GM18526 (cell line): ENCODE results near the gene PSMB9.

Experiments used
- POLR2A ChIP-seq: IDR thresholded peaks from 3 replicates; pipeline ENCODE4 v1.6.1; 2011; ENCODE audit not compliant: insufficient read length; ENCODE audit errors: extremely low read depth

PSMB9 gene

GRCh38 chr6:32853541-32854375 is at the start of gene PSMB9, which contains the start of gene TAP1:
TSS of gene PSMB9 (plus strand) at chr6:32854192. CDS start at chr6:32854230, 38 bp downstream.
TSS of gene TAP1 (minus strand) at chr6:32853704. CDS start at chr6:32853636, 68 bp downstream.
- TF ChIP-seq POLR2A: peak; percentile 95

DNA sequence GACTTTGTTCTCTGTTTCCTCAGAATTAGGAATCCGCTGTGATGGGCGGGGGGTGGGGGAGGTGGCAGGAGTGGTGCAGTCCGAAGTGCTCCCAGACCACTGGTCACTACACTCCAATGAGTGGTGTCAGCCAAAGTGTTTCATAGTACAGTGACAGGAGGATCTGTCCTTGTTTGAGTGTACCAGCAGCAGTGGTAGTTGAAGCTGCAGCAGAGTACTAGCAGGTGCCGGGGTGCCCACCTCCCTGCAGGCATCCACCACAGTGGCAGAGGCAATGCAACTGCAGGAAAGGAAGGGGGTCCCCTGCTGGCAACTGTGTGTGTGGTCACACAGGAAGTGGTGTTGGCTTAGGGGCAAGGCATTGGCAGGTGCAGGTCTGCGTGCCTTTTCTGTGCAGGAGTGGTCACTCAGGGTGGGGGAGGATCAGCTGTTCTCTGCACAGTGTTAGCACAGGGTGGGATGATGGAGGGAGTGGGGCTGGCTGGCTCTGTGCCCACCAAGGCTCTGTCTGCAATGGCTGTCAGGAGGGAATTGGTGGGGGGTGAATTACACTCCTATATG is 46.9 kb upstream of the PSMB9 start:
- TF ChIP-seq POLR2A: no peak

- no peak for TF ChIP-seq POLR2A
These were observed 44.8 kb upstream of the PSMB9 start for GRCh38 chr6:32809171-32809570.

DNA sequence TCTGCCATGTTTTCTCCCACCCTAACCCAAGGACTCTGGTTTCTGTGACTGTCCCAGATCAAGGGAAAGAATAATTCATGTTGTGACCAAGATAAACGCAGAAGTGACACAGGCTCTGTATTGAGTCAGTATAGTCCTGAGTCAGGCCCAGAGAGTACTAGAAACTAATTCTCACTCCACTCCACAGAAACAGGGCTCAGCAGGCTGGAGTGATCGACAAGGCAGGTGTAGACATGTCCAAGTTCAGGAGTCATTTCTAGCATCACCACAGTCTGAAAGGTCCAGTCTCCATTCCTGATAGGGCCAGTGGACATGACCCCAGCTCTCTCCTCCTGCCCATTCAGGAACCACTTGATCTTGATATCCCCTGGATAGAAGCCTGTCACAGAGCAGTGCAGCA is 39.8 kb upstream of the PSMB9 start:
- TF ChIP-seq POLR2A: no peak

DNA sequence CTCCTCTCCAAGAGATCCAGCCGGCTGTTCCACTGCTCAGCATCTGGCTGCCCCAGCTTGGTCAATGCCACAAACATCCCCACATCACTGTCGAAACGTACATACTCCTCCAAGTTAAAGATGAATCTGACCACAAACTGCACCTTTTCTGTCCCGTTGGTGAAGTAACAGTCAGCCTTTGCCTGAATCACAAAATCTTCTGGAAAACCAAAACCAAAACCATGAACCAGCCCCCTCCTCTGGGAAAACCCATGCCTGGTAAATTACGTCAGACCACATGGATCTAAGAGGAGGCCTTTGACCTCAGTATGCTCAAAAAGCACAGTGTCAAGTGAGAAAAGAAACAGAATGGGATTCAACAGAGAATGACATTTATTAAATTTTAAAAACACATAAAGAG is 38.9 kb upstream of the PSMB9 start:
- TF ChIP-seq POLR2A: no peak

DNA sequence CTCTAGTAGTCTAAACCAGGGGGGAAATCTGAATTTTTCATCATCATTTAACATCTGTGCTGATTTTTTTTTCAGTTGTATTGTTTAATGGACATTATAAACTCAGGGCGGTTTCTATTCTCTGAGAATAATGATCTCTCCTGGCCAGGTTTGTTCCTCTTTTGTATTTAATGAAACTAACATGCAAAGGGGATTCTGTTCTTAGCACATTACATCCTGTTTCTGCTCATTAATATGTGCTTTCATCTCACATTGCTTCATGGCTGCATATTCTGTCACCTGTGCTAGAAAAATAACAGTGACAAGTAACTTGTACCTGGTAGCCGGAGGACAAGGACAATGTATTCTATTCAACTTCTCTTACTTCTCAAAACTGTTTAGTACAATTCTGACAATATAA is 38.0 kb upstream of the PSMB9 start:
- TF ChIP-seq POLR2A: no peak

GRCh38 chr6:32816746-32817204 is 37.2 kb upstream of the PSMB9 start, which contains the start of gene HLA-DOB:
TSS of gene HLA-DOB (minus strand) at chr6:32817002. CDS start at chr6:32816951, 51 bp downstream.
- TF ChIP-seq POLR2A: no peak

DNA sequence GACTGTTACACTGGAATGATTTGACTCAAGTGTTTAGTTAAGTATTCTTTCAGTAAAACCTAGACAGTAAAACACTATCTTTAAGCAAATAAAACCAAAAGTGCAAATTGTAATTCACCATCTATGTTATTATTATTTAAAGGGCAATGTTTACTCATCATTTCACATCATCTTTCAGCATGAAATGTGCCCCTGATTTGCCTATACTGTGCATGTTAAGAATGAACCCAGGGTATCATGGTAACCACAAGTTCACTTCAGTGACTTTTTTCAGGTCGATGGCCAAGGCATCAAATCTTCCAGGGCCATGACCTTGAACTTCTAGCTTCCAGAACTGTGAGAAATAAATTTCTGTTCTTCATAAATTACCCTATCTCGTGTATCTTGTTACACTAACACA is 35.1 kb upstream of the PSMB9 start:
- no peak for TF ChIP-seq POLR2A

GRCh38 chr6:32819729-32820128 is 34.3 kb upstream of the PSMB9 start:
- TF ChIP-seq POLR2A: no peak

DNA sequence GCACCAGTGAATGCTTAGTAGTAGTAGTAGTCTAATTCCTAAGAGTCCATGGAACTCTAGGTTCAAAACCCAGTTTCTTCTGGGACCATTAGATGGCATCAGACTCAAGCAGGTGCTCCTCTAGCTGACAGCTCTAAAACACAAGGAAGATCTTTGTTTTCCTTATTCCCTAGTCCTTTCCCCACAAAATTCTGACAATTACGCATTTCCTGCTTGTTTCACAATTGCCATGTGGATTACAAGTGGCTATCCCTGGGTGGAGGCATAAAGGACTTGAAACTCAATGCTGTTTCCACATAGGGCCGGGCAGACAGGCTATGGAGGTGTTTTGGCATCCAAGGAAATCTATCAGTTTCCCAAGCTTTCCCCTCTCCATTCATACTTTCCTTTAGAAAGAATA is 28.0 kb upstream of the PSMB9 start:
- TF ChIP-seq POLR2A: no peak

GRCh38 chr6:32827025-32827424 is 27.0 kb upstream of the PSMB9 start:
- no peak for TF ChIP-seq POLR2A

DNA sequence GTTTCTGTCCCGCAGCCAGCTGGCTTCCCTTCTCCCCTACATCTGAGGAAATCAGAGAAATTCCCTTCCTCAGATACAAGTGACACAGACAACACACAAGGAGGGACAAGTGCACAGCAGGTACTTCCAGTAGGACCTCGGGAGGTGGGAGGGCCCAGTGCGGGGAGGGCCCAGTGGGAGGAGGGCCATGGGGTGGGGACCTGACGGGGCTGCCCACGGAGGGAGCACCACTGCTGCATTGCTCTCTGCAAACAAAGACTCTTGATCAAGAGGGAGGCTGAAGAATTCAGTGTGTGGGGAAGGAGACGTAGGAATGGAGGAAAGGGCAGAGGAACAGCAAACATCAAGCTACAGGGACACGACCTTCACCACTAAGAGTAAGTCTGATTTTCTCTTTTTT is 24.5 kb upstream of the PSMB9 start:
- no peak for TF ChIP-seq POLR2A

- no peak for TF ChIP-seq POLR2A
These were observed 24.0 kb upstream of the PSMB9 start for GRCh38 chr6:32830017-32830416.

GRCh38 chr6:32830936-32831335 is 23.1 kb upstream of the PSMB9 start:
- no peak for TF ChIP-seq POLR2A

- no peak for TF ChIP-seq POLR2A
These were observed 21.5 kb upstream of the PSMB9 start for GRCh38 chr6:32832535-32832934.

- no peak for TF ChIP-seq POLR2A
These were observed 20.3 kb upstream of the PSMB9 start for GRCh38 chr6:32833664-32834063.
